Measurements from ENCODE around the gene UBAP1.
A peak's percentile ranks its signal among the peaks of the same experiment; 100 is the strongest.

The UBAP1 gene

DNA sequence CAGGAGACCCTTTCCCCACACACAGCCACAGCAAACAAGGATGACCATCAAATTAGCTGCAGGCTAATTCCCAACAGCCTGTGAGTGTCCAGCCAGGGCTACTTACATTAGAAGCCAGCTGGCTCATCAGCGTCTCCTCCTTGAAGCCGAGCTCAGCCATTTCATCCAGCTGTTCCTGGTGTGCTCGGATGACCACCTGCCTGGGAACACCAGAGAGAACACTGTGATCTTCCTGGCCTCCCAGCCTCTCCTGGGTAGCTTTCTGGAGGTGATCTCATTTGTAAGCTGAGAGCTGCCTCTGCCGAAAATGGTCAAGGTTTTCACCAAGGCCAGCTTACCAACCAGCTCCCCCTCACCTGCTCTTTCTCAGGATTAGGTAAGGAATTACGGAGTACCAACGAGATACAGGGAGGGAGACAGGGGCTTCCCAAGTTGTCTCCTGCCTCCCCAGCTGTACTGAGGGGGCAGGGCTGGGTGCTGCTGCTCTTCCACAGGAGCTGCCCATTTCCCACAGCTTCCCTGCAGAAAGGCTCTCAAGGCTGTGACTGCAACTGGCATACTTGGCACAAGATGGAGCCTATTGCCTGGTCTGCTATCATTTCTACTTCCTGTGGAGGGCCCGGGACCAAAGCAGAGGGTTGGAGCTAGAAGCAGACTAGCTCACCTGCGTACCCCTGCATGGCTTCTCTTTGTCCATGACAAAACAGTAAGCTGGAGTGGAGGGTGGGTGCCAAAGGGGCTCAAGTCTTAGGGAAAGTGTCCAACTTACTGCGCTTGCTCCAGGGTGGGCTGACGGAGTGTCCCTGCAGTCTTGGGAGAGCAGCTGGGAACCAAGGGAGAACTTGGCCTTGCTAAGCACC lies 76.4 kb downstream of the UBAP1 start:
- TF ChIP-seq NFIC (IDR thresholded peaks at IDR 0.05) (no peak), TAF1 (IDR thresholded peaks at IDR 0.05; ENCODE audit: low read depth) (0 out of 2 replicates have a peak, but pooled peaks have one; percentile 2)

- TF ChIP-seq EP300 (IDR thresholded peaks at IDR 0.05; ENCODE audit: borderline replicate concordance): no peak
- TF ChIP-seq FOXM1 (IDR thresholded peaks at IDR 0.05; ENCODE audit: borderline replicate concordance, low read depth): no peak
- TF ChIP-seq ZBTB7A (IDR thresholded peaks at IDR 0.05; ENCODE audit: low read depth): no peak
- TF ChIP-seq USF1 (IDR thresholded peaks at IDR 0.05): no peak
- peak; percentile 27; the same call in 1 of the 2 replicates for TF ChIP-seq RAD21 (IDR thresholded peaks at IDR 0.05; ENCODE audit: low read depth)
These were observed 77.3 kb downstream of the UBAP1 start for GRCh38 chr9:34256104-34256503.

DNA sequence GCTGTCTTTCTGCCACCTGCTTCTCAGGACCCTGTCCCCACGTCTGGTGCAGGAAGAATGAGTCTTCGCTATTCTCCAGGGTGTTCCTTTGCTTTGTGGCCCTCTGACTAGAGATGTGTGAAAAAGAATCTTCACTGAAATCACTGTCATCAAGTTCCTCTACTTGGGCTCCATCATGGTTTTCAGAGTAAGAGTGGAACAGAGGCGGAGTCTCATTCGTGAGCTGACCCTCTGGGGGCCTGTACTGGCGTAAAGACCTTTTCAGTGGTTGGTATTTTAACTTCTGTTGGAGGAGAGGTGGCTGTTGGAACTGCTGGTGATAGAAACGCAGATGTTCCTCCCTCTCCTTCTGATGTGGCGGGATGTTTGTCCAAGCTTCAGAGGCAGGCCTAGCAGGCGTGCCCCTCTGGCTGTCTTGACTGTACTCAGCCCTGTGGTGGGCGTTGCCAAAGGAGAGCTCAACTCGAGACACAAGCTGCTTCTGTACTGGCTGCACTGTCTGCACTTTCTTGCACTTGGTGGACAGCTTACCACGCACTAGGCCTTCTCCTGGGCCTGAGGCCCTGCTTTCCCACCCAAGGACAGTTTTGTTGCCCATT lies 78.2 kb downstream of the UBAP1 start:
- TF ChIP-seq USF1 (IDR thresholded peaks at IDR 0.05): no peak
- TF ChIP-seq, protein P1, sequence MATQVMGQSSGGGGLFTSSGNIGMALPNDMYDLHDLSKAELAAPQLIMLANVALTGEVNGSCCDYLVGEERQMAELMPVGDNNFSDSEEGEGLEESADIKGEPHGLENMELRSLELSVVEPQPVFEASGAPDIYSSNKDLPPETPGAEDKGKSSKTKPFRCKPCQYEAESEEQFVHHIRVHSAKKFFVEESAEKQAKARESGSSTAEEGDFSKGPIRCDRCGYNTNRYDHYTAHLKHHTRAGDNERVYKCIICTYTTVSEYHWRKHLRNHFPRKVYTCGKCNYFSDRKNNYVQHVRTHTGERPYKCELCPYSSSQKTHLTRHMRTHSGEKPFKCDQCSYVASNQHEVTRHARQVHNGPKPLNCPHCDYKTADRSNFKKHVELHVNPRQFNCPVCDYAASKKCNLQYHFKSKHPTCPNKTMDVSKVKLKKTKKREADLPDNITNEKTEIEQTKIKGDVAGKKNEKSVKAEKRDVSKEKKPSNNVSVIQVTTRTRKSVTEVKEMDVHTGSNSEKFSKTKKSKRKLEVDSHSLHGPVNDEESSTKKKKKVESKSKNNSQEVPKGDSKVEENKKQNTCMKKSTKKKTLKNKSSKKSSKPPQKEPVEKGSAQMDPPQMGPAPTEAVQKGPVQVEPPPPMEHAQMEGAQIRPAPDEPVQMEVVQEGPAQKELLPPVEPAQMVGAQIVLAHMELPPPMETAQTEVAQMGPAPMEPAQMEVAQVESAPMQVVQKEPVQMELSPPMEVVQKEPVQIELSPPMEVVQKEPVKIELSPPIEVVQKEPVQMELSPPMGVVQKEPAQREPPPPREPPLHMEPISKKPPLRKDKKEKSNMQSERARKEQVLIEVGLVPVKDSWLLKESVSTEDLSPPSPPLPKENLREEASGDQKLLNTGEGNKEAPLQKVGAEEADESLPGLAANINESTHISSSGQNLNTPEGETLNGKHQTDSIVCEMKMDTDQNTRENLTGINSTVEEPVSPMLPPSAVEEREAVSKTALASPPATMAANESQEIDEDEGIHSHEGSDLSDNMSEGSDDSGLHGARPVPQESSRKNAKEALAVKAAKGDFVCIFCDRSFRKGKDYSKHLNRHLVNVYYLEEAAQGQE (IDR thresholded peaks at IDR 0.05; ENCODE audit: low read depth): no peak
- TF ChIP-seq TAF1 (IDR thresholded peaks at IDR 0.05; ENCODE audit: low read depth): no peak
- no peak for TF ChIP-seq YY1 (IDR thresholded peaks at IDR 0.05; ENCODE audit: low read depth)
- TF ChIP-seq FOXM1 (IDR thresholded peaks at IDR 0.05; ENCODE audit: borderline replicate concordance, low read depth): no peak
- no peak for TF ChIP-seq CEBPB (IDR thresholded peaks at IDR 0.05)
- TF ChIP-seq CREB1 (IDR thresholded peaks at IDR 0.05; ENCODE audit: low read depth): no peak
- no peak for TF ChIP-seq EP300 (IDR thresholded peaks at IDR 0.05; ENCODE audit: borderline replicate concordance)

- no peak for TF ChIP-seq CEBPB (IDR thresholded peaks at IDR 0.05)
- TF ChIP-seq YY1 (IDR thresholded peaks at IDR 0.05; ENCODE audit: low read depth): no peak
- TF ChIP-seq CREB1 (IDR thresholded peaks at IDR 0.05; ENCODE audit: low read depth): no peak
- TF ChIP-seq, protein P1 (IDR thresholded peaks at IDR 0.05; ENCODE audit: low read depth): no peak
- TF ChIP-seq EGR1 (IDR thresholded peaks at IDR 0.05): no peak
- TF ChIP-seq NFIC (IDR thresholded peaks at IDR 0.05): no peak
- TF ChIP-seq ZBTB7A (IDR thresholded peaks at IDR 0.05; ENCODE audit: low read depth): no peak
- no peak for TF ChIP-seq USF1 (IDR thresholded peaks at IDR 0.05)
- no peak for TF ChIP-seq EP300 (IDR thresholded peaks at IDR 0.05; ENCODE audit: borderline replicate concordance)
- no peak for TF ChIP-seq TCF12 (IDR thresholded peaks at IDR 0.05; ENCODE audit: low read depth)
- TF ChIP-seq, protein P2, sequence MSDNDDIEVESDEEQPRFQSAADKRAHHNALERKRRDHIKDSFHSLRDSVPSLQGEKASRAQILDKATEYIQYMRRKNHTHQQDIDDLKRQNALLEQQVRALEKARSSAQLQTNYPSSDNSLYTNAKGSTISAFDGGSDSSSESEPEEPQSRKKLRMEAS (IDR thresholded peaks at IDR 0.05): no peak
- TF ChIP-seq TEAD4 (IDR thresholded peaks at IDR 0.05): no peak
- no peak for TF ChIP-seq TAF1 (IDR thresholded peaks at IDR 0.05; ENCODE audit: low read depth)
- TF ChIP-seq RAD21 (IDR thresholded peaks at IDR 0.05; ENCODE audit: low read depth): no peak
- no peak for TF ChIP-seq FOXM1 (IDR thresholded peaks at IDR 0.05; ENCODE audit: borderline replicate concordance, low read depth)
These were observed 80.5 kb downstream of the UBAP1 start for GRCh38 chr9:34259315-34259714.

- TF ChIP-seq YY1 (IDR thresholded peaks at IDR 0.05; ENCODE audit: low read depth) (no peak), ZBTB7A (IDR thresholded peaks at IDR 0.05; ENCODE audit: low read depth) (no peak), TEAD4 (IDR thresholded peaks at IDR 0.05) (no peak), FOXM1 (IDR thresholded peaks at IDR 0.05; ENCODE audit: borderline replicate concordance, low read depth) (no peak), CEBPB (IDR thresholded peaks at IDR 0.05) (no peak), TCF12 (IDR thresholded peaks at IDR 0.05; ENCODE audit: low read depth) (no peak)
- TF ChIP-seq, protein P1 (IDR thresholded peaks at IDR 0.05; ENCODE audit: low read depth): no peak
- TF ChIP-seq, protein P2 (IDR thresholded peaks at IDR 0.05): no peak
These were observed 84.1 kb downstream of the UBAP1 start for GRCh38 chr9:34262971-34263370.

Data from Ishikawa (cell line).